C4-2B (cell line): ENCODE measurements around the gene SEC63.

ENCODE experiments used
- H3K27ac ChIP-seq: fragments of 450-650 bp; 2 replicates; pipeline ENCODE4 v1.5.1; 2017
- ZFX ChIP-seq: fragments of 450-650 bp; IDR thresholded peaks from 2 replicates; pipeline ENCODE4 v1.6.1; 2017
- TF ChIP-seq, protein P1 (sequence below): fragments of 450-650 bp; conservative IDR thresholded peaks from 2 replicates; pipeline ENCODE4 v1.5.1; 2017; ENCODE audit warnings: mild to moderate bottlenecking

Gene SEC63

DNA sequence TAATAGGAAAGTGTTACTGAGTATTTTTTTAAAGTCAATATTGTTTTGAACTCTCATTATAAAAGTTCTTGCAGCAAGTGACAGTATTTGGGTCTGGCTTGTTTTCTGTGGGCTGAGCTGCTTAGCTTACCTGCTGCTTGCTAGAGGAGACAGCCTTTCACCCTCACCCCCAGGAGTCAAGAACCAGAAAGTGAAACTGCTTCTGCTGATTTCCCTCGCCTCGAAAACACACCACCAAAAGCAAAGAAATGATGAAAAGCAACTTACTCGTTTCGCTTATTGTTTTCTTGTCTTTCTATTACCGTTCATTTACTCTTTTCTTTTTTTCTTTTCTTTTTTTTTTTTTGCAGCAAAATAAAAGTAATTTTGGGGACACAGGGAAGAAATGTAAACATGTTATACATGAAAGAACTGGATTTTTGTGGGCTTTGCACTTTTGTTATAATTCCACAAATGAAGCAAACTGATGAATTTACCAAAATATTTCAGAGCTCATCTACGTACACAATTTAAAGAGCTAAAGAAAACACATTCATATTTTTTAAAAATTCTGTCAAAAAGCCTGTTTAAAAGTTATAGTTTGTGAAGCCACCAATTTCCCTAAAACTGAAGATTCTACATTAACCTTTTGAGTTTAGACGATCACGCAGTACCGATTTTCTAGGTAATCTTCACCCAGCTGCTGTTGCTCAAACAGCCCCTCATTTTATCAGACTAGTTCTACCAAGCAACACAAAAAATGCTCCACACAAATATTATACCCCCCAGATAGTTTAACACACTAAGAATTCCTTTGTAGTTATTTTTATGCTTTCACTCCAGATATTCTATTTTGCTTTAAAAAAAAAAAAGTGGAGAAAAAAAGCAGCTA is 135.6 kb downstream of the SEC63 start:
- TF ChIP-seq, protein P1, sequence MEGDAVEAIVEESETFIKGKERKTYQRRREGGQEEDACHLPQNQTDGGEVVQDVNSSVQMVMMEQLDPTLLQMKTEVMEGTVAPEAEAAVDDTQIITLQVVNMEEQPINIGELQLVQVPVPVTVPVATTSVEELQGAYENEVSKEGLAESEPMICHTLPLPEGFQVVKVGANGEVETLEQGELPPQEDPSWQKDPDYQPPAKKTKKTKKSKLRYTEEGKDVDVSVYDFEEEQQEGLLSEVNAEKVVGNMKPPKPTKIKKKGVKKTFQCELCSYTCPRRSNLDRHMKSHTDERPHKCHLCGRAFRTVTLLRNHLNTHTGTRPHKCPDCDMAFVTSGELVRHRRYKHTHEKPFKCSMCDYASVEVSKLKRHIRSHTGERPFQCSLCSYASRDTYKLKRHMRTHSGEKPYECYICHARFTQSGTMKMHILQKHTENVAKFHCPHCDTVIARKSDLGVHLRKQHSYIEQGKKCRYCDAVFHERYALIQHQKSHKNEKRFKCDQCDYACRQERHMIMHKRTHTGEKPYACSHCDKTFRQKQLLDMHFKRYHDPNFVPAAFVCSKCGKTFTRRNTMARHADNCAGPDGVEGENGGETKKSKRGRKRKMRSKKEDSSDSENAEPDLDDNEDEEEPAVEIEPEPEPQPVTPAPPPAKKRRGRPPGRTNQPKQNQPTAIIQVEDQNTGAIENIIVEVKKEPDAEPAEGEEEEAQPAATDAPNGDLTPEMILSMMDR: no peak
- TF ChIP-seq ZFX: no peak
- H3K27ac ChIP-seq: no peak overlapping the region

DNA sequence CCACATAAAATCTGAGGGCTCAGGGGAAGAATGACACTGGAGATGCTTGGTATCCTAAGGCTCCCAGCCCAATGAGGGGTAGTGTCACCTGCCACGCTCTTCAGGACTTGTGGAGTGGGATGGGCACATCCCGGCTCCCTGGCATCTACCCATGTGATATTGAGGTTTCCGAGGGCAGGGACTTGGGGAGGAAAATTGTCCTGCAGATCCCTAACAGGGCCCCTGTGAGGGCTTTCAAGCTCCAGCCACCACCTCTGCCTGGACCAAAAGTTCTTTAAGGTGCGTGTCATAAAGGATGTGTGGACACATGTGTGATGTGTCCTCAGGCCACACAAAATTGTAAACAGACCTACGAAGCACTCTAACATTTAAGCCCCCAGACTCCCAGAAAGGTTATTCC is 136.4 kb downstream of the SEC63 start:
- TF ChIP-seq, protein P1: no peak
- no peak for TF ChIP-seq ZFX
- H3K27ac ChIP-seq: no peak overlapping the region

- no peak for TF ChIP-seq ZFX
- TF ChIP-seq, protein P1: no peak
- no peak overlapping the region for H3K27ac ChIP-seq
Measured at GRCh38 chr6:107820338-107821261, 137.4 kb downstream of the SEC63 start.

DNA sequence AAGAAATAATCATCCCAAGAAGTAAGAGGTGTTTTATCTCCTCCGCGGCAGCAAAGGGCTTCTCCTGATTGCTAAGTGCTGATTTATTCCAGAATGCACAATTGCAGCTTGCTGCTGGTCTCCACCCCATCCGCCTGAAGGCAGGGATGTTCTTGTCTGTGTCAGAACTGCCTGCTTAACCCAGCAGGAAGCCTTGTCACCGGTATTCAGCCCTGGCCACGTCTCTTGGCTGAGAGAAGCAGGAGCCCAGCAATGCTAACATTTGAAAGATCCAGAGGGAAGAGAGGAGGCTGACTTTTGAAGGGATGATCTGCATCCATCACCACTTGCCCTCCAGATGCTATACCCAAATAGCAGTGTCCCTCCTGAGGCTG is 138.1 kb downstream of the SEC63 start:
- H3K27ac ChIP-seq: no peak overlapping the region
- no peak for TF ChIP-seq ZFX
- TF ChIP-seq, protein P1: no peak

DNA sequence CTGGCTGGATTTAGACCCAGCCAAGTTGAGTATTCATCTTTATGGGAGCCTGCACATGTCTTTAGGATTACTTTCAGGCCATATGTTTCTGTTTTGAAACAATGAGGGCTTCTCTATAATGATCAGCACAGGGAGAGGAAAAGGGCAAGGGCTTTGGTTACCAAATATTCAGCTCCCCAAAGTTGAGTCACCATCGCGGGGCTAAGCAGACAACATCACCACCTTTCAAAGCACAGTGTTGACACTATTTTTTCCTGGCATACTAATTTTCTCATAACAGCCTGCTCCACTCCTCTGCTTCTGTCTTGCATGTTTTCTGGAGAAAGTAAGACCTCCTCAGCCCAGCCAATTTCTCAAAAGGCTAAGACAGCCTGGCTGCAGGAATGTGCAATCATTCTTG is 138.8 kb downstream of the SEC63 start:
- TF ChIP-seq ZFX: no peak
- TF ChIP-seq, protein P1: no peak

DNA sequence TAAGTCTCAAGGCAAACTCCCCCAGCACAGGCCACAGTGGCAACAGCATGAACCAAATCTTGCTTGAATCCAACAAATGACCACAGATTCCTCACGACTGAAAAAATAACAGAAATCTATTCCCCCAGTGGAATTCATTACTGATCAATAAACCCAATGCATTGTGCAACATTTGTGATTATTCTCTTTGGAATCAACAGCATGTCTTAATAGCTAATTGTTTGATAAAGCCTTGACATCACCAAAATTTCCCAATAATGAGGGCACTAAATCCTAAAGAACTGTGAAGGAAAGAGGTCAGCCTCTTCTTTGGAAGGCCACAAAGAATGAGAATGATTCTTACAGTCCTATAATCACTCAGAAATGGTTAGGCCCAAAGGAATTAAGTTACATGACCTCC is 139.7 kb downstream of the SEC63 start:
- TF ChIP-seq, protein P1: no peak
- no peak for TF ChIP-seq ZFX
- H3K27ac ChIP-seq: no peak overlapping the region

More for the DNA sequence above, 138.8 kb downstream of the SEC63 start:
- H3K27ac ChIP-seq: no peak overlapping the region

DNA sequence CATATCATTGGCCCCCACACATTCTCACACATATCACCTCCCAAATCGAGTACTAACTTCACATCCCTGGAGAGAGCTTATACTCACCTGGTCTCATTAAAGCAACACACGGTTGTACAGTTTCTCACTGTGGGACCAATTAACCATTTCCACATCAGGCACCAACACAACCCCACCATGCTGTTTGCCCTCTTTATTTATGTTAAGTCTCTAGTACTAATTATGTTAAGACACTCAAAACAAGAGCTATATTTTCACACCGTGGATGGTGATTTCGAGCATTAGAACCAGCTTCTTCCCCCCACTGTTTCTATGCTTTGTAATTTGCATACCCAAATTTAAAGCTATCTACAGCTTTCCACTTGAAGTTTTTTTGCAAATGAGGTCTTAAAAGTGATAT is 140.2 kb downstream of the SEC63 start:
- no peak for TF ChIP-seq ZFX
- TF ChIP-seq, protein P1: no peak
- H3K27ac ChIP-seq: no peak overlapping the region
